ENCODE data around the gene SMIM41.

Gene SMIM41

DNA sequence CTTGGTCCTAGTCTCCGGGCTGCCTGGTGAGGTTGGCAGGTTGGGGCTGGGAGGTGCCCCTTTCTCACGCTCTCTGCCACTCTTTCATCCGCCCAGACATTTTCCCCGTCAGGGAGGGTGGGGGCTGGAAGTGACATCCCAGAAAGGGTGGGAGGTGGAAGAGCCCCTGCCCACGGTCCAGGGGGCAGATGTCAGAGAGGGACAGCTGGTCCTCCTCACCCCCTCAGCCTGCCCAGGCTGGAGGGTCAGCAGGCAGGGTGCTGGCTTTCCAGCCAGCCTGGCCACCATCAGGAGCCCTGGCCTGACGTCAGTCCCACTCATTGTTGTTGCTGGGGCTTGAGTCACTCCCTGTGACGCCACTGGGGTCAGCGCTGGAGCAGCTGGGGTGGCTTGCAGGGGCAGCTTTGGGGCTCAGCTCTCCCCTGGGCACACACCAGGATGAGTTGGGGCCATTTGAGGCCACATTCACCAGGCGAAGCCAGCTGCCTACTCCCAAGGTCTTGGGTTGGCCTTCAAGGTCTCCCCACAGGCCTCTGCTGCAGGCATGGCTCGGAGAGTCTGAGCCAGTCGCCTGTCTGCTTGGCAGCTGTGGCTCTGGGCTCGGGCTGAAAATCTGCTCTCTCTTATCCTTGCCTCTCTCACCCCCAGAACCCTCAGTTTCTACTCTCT is 15.4 kb upstream of the SMIM41 start:
- no peak for DNase-seq

DNA sequence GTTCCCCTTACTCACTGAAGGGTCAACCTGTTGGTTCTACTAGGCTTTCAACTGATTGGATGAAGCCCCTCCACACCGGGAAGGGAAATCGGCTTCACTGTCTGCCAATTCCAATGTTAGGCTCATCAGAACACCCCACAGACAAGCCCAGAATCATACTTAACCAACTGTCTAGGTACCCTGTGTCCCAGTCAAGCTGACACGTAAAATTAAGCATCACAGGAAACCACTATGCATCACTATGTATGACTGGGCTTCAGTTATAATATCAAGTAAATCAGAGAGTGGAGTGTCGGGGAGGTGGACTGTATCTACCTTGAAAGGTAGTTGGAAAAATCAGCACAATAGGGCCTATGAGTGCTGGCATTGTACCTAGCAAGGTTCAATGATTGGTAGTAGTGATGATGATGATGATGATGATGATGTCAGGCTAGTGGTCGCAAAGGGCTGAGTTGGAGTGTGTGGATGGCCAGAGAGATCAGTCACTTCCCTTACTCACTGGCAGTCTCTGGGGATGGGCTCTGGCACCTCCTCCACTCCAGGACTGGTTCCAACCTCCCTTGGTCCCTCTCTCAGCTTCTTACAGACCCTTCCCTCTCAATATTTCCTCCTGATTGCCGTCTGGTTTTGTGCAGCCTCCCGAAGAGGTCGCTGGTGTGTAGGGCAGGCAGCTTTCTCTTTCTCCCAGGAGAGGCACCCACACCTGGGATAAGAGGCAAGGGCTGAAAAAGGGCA is 13.0 kb upstream of the SMIM41 start:
- no peak for DNase-seq

DNA sequence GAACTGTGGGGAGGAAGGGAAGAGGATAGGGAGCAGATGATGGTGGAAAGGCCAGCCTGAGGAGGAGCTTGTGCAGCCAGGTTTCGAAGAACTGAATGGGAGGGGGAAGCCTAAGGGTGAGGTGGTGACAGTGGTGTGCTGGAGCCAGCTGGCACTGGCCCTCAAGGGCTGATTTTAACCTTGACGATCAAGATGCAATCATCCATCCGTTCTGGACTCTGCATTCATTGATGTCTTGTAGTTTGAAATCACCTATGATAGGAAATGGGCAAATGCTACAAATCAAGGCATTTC is 12.5 kb upstream of the SMIM41 start:
- DNase-seq: no peak

DNA sequence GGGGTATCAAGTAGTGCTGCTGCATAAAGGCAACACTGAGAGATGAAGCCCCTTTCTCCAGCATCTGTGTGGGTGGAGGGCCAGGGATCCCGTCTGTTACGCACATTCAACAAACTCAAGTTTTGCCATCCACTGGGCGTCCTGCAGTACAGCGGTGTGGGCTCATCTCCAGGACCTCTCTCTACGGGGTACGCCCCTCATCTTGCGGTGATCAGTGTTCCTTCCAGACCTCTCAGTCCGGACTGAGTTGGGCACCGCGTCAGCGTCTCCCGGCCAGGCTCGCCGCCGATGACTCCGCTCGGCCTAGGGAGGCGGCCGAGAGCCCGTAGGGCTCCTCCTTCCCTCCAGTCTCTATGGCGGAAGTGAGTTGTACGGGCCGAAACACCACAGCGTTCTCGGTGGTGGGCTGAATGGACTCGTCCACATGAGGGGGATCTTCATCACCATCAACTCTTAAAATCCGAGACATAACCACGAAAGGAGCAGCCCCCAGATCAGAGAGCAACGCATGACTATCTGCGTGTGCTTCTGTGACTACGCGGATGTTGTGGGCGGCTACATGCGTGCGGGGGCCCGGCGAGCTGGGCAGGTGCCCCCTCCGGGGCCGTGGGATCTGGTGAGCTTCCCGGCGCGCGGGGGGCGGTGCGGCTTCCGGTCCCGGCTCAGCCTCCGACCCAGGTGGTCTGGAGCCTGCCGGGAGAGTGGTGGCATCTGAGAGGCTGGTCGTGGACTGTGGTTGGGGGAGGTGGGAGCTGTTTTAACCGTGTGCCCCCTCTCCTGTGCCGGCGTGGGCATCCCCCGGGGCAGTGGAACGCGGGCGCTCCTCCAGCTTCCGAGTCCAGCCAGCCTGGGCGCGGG is 9.9 kb upstream of the SMIM41 start, which contains the start of gene ATG101:
Gene ATG101 (plus strand): TSS at position 652 of the 858 bp plus-strand sequence. CDS start 3,673 bp downstream, outside the sequence.
- peak; percentile 90 for DNase-seq

DNA sequence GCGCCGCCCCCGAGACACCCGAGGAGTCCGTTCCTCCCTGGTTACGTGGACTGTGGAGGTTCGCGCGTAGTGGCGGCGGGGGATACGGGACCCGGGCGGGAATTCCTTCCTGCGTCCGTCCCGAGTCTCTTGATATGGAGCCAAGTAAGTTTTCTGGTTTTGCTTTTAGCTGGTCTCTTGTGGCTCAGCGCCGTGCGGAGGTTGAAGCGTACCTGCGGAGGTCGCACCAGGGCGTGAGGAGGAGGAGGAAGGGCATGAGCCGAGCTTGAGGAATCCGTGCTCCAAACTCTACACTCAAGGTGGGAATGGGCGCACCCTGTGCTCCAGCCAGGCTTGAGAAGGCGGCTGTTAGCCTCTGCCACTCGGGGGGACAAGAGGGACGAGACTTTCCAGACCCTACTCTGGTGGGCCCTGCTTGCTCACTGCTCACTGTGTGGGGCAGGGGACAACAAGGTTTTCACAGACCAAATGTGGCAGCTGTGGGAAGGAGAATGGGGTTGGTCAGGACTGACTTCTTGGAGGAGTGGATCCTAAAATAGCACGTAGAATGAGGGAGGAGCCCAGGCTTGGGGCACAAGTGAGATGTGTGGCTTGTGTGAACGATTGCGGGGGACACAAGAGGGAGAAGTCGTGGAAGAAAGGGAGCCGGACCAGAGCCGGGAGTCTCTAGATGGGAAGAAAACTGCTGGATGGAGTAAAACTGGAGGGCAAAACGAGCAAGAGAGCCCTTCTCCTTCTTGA is 9.1 kb upstream of the SMIM41 start:
- DNase-seq: no peak

DNA sequence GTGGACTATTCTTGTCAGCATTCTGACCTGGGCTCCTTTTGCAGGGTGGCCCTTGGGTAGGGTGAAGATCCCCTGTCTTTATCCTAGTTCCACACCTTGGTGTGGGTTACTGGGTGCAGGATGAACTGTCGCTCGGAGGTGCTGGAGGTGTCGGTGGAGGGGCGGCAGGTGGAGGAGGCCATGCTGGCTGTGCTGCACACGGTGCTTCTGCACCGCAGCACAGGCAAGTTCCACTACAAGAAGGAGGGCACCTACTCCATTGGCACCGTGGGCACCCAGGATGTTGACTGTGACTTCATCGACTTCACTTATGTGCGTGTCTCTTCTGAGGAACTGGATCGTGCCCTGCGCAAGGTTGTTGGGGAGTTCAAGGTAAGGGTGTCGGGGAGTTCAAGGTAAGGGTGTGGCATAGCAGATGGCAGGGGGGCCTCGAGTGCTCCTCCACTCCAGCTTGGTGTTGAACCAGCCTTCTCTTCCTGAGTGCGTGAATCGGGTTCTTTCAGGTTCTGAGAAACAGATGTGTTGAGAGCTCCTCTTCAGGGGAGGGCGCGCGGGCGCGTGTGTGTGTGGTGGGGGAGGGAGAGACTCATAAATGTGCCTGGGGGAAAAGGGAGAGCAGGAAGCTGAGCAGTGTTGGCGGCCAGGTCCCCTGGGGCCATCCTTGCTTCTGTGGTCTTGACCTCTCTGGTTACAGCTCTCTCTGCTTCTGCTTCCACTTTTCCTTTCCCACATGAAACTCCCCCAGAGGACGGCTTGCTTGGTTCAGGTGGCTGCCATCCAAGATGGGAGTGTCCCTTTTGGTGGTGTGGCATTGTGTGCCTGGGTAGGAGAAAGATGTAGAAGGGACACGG is 5.7 kb upstream of the SMIM41 start:
- no peak for DNase-seq

DNA sequence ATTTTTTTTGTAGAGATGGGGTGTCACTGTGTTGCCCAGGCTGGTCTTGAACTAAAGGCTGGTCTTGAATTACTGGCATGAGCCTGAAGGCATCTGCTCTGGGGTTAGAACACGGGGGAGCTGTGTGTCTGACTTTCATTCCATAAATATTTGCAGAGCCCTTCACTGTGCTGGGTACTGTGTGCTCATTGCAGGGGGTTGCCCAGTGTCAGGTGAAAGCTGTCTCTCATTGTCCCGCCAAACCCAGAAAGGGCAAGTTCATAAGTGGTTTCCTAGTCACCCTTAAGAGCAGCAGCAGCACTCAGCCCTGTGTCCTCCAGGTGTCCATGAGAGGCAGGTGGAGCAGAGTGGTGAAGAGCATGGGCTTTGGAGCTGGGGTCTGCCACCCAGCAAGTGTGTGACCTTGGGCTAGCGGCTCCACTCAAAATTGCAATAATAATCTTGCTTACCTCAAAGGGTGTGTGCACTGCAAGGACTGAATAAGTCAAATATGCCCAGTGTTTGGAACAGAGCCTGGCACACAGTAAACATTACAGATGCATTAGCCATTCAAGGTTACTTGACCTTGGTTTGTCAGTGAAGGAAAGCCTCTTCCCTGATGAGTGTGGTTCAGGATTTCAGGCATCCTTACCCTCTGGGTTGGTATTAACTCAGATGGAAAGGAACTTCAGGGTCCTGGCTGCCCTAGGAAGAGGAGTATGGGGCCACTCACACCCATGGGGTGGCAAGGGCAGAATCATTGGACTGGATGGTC is 4.4 kb upstream of the SMIM41 start:
- no peak for DNase-seq

DNA sequence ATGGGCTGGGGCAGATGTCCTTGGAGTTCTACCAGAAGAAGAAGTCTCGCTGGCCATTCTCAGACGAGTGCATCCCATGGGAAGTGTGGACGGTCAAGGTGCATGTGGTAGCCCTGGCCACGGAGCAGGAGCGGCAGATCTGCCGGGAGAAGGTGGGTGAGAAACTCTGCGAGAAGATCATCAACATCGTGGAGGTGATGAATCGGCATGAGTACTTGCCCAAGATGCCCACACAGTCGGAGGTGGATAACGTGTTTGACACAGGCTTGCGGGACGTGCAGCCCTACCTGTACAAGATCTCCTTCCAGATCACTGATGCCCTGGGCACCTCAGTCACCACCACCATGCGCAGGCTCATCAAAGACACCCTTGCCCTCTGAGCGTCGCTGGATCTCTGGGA is 2.7 kb upstream of the SMIM41 start:
- DNase-seq: no peak

DNA sequence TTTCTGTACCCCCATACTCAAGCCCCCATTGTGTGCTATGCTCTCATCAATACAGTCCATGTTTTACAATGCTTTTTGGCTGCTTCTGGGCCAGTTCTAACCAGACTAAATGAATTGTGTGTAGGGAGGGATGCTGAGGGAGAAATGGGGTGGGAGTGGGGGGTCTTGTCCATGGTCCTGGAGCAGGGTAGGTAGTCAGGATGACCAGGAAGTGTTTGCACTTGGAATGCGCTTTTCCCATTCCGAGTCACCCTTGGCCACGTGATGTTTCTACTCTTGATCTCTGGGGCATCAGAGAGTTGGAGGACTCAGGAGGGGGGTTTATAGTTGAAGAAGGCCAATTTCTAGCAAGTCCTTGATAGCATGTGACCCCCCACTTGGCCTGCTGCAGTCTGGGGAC is 1.2 kb upstream of the SMIM41 start:
- no peak for DNase-seq

DNA sequence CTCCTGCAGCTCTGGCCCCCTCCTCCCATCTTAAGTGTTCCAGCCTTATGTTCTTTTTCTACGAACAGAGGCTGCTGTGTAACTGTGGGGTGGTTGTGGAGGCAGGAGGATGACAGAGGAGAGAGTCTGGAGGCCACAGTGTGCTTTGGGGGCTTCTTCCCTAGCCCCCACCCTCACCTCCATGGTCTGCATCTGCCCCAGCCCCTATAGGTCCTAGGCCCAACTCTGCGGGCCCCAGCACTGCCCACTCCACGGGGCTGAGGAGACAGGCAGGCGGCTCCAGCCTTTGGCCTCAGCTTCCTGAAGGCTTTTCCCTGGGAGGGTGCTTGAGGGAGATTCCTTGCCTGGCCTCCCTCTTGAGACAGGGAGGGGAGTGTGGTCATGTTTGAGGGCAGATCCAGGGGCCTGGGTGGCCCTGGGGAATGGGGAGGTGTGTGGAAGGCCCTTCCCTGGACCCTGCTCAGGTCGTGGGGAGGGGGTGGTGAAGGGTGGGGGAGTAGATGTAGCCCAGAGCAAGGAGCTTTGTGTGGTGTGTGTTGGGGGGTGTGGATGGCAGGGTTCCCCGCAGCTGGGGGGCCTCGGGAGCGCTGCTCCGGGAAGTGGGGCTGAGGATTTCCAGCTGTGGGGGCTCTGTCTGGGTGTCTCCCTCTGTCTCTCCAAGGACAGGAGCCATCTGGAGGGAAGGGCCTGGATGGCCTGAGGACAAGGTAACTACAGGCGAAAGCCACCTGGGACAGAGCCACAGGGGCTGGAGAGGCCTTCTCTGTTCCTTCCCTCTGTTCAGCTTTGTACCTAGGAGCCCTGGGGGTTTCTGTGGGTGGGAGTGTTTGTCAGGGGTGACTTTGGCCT is 1.1 kb downstream of the SMIM41 start:
- DNase-seq: no peak

DNA sequence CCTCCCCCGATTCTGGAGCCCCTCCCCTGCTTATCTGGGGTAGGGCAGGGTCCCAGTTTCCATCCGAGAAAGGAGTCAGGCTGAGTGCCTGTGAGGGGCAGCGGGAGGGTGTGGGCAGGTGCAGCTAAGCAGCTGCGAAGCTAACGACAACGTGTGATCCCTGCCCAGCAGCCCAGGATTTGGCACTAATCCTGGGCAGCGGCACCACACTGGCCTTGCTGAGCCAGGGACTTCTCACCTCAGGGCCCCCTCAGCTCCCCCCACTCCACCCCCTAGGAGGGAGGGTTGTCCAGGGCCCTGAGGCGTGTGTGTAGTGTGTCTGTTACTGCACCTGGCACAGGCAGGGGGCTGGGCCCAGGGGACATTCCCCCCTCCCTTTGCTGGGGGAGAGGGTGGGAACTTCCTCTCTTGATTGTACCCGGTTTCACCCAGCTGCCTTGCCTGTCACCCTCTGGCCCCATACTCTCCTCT is 1.8 kb downstream of the SMIM41 start:
- DNase-seq: peak; percentile 80

DNA sequence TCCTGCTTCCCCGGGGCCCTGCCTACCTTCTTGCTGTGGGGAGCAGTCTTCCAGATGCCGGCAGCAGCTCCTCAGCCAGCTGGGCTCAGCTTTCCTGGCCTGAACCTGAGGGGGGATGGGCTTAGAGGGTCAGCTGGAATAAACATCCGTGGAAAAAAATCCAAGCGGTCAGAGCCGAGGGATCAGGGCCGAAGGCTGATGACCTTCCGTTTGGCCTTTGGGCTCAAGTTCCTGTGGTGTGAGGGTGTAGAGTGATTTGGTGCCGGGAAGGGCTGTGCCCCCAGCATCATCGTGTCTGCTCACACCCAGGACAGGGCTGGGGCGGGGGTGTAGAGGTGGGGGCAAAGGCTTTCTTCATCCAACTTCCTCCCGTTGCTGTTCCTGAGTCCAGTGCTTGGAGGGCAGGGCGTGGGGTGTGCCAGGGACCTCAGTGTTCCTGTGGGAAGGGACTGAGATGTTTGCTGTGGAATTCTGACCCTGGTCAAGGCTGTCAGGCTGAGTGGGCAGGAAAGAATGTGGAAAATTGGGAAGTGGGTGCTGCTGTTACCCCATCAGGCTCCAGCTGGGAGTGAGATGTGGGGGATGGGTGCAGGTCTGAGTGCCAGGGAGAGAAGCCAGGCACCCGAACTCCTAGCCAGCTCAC is 2.6 kb downstream of the SMIM41 start:
- peak; percentile 13 for DNase-seq

DNA sequence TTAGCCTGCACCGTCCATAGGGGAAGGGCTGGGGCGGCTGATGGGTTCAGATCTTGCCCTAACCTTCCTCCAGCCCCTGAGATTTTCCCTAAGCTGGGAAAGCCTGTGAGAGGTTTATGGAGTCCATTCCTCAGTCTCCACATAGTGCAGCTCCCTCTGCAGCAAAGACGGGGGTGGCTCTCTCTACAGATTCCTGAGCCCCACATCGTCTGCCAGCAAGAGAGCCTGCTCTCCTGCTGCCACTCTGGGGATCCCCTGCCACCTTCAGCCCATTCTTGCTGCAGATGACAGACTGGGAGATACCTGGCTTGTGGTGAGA is 3.1 kb downstream of the SMIM41 start:
- no peak for DNase-seq

DNA sequence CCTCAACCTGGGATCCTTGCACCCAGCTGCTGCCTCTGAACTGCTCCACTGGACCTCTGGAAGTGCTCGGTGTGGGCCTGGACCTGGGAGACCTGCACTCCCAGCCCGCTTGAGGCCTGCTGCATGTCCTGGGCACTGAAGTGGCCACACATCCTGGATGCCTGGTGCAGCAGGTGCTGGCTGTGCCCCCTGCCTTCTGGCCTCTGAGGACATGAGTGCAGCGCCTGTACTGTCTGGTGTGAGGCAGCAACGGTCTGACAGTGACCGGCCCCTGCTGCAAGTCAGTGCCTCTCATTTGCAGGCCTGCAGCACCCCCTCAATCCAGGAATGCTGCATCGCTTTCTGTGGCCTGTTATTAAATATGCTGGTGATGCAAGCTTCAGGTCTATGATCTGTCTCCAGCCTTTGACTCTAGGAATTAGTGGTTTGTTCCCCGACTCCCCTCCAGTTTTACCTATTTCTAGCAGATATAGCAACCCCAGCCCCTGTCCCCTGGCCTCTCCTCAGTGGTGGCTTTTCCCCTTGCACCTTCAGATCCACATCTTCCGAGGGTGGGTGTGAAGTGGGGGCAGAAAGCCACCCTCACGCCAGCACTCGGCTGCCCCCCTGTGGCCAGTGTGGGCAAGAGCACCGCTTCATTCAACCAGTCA is 3.6 kb downstream of the SMIM41 start:
- peak; percentile 66 for DNase-seq

DNA sequence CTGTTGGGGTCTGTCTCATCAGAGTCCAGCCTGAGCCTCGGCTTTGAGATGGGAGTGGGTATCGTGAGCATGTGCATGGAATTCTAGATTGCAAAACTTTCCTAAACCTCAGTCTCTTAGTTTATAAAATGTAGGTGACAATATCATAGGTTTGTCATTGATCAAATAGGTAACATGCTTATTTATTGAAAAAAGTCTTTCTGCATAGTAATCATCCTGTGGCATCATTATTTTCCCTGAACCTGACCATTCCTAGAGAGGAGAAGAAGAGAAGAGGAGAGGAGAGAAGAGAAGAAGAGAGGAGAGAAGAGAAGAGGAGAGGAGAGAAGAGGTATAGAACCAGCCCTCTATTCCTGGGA is 4.1 kb downstream of the SMIM41 start:
- no peak for DNase-seq

DNA sequence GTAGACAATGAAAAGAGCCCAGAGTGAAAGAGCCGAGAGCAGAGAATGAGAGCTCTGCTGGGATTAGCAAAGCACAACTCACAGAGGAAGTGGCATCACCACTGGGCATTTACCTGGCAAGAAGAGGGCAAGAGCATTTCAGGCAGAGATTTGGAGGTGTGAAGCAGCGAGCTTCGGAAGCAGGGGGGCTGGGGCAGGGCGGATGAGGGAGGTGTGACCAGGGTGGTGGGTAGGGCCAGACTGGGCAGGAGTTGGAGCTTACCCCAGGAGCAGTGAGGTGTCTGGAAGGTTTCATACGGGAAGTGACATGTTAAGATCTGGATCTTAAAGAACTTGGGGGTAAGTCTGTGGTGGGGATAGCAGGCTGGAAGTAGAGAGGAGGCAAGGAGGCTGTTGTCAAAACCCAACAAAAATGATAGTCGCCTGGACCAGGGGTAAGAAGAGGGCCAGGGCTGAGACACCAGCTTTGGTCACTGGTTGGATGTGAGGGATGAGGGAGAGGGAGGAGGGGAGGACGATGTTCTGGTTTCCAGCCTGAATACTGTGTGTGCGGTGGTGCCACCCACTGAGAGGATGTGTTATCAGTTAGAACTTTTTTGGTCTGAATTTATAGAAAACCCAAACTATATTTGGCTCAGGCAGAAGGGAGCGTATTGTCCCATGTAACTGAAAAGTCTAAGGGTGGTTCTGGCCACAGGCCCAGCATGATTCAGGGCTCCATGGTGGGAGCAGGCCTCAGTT is 5.2 kb downstream of the SMIM41 start:
- peak; percentile 10 for DNase-seq

DNA sequence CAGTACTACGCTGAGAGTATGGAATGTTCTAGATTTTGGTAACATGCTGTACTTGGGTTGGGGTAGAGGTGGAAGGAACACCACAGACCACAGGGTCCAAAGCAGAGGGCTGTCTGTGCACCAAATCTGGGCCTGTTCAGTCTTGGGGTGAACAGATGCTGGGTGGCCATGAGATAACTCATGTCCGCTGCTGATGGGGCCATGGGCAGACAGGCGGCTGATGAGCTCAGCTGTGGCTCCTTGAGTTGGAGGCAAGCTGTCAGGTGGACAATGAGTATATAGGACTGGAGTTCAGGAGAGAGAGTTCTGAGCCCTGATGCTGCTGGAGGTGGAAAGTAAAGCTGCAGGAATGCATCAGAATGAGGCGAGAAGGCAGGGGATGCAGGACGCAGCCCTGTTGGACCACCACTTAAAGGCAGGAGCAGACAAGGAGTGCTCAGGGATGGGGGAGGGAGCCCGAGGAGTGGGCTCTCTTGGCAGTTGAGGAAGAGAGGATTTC is 6.2 kb downstream of the SMIM41 start:
- DNase-seq: peak; percentile 10

DNA sequence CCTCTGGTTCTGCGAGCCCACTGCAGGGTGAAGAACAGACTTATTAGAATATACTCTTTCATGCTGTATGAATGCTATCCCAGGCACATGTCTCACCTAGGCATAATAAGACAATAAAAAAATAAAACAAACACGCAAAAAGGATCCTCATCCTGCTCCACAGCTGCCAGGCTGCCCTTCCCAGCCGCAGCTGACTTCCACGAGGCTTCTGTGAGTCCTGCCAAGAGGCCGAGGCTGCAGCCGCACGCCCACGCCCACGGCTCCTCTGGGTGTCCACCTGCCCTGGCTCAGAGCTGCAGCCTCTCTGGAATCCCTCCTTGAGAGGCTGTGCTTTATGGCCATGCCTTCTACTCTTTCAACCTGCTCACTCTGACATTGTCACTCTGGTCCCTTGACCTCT is 6.9 kb downstream of the SMIM41 start:
- no peak for DNase-seq

Data from CD4-positive, alpha-beta T cell treated with Interleukin-15 for 1 hour (primary cell).